H9 (cell line): ENCODE measurements around the gene MORN5. TPM values are rescaled to one million over a fixed set of nuclear protein-coding genes. Genes with fewer than 3 reads are reported as not detected.

ENCODE experiments used
- DNase-seq: peaks from one replicate; pipeline ENCODE4 v3.0.0-alpha.2; 2017
- H2AFZ ChIP-seq: one replicate; pipeline ENCODE4 v1.6.1; 2013; ENCODE audit warnings: mild to moderate bottlenecking, low read length, control low read depth, moderate library complexity
- H2AK5ac ChIP-seq: 2 replicates; pipeline ENCODE4 v1.6.1; 2013; ENCODE audit warnings: low read length, control low read depth, mixed read lengths; ENCODE audit not compliant: insufficient read length
- H2BK120ac ChIP-seq: one replicate; pipeline ENCODE4 v1.6.1; 2013; ENCODE audit warnings: low read depth, mild to moderate bottlenecking, low read length, control low read depth, inconsistent platforms; ENCODE audit not compliant: poor library complexity, severe bottlenecking
- H2BK12ac ChIP-seq: 2 replicates; pipeline ENCODE4 v1.6.1; 2013; ENCODE audit warnings: low read length, control low read depth, mixed read lengths, low read depth; ENCODE audit not compliant: insufficient read length
- H2BK15ac ChIP-seq: 2 replicates; pipeline ENCODE4 v1.6.1; 2013; ENCODE audit warnings: low read depth, low read length, control low read depth
- H2BK20ac ChIP-seq: one replicate; pipeline ENCODE4 v1.6.1; 2013; ENCODE audit warnings: low read depth, mild to moderate bottlenecking, low read length, control low read depth, inconsistent platforms; ENCODE audit not compliant: poor library complexity, severe bottlenecking
- H2BK5ac ChIP-seq: 2 replicates; pipeline ENCODE4 v1.6.1; 2013; ENCODE audit warnings: low read length, control low read depth, mixed read lengths; ENCODE audit not compliant: insufficient read length
- H3K14ac ChIP-seq: 2 replicates; pipeline ENCODE4 v1.6.1; 2013; ENCODE audit warnings: low read length, control low read depth; ENCODE audit not compliant: insufficient read depth
- H3K18ac ChIP-seq: 2 replicates; pipeline ENCODE4 v1.6.1; 2013; ENCODE audit warnings: low read depth, mild to moderate bottlenecking, mixed read lengths, low read length, control low read depth; ENCODE audit not compliant: insufficient read length
- H3K23ac ChIP-seq: 2 replicates; pipeline ENCODE4 v1.6.1; 2013; ENCODE audit warnings: low read length, control low read depth, mixed read lengths, low read depth; ENCODE audit not compliant: insufficient read length
- H3K23me2 ChIP-seq: 2 replicates; pipeline ENCODE4 v1.6.1; 2013; ENCODE audit warnings: low read depth, mild to moderate bottlenecking, mixed read lengths, low read length, control low read depth; ENCODE audit not compliant: insufficient read length, poor library complexity, severe bottlenecking
- H3K27ac ChIP-seq: 2 replicates; pipeline ENCODE4 v1.5.1; 2013; ENCODE audit warnings: low read length, control low read depth, mixed read lengths, low read depth; ENCODE audit not compliant: insufficient read length
- H3K27me3 ChIP-seq: 2 replicates; pipeline ENCODE4 v1.6.1; 2013; ENCODE audit warnings: low read length, control low read depth, inconsistent platforms; ENCODE audit not compliant: insufficient read depth
- H3K4ac ChIP-seq: 2 replicates; pipeline ENCODE4 v1.6.1; 2013; ENCODE audit warnings: low read depth, mild to moderate bottlenecking, control low read depth, inconsistent platforms, low read length, moderate library complexity
- H3K4me1 ChIP-seq: 2 replicates; pipeline ENCODE4 v1.6.1; 2013; ENCODE audit warnings: low read length, control low read depth, inconsistent platforms; ENCODE audit not compliant: insufficient read depth
- H3K4me2 ChIP-seq: 2 replicates; pipeline ENCODE4 v1.6.1; 2013; ENCODE audit warnings: low read length, control low read depth, mixed read lengths; ENCODE audit not compliant: insufficient read length, insufficient read depth
- H3K56ac ChIP-seq: 2 replicates; pipeline ENCODE4 v1.6.1; 2013; ENCODE audit warnings: low read depth, mild to moderate bottlenecking, mixed read lengths, low read length, control low read depth; ENCODE audit not compliant: insufficient read length
- H3K79me1 ChIP-seq: 2 replicates; pipeline ENCODE4 v1.6.1; 2013; ENCODE audit warnings: low read depth, mild to moderate bottlenecking, moderate library complexity, low read length, control low read depth, inconsistent platforms; ENCODE audit not compliant: insufficient read depth, poor library complexity, severe bottlenecking
- H3K79me2 ChIP-seq: 2 replicates; pipeline ENCODE4 v1.6.1; 2013; ENCODE audit warnings: low read length, control low read depth, inconsistent platforms; ENCODE audit not compliant: insufficient read depth
- H3K9ac ChIP-seq: 2 replicates; pipeline ENCODE4 v1.6.1; 2013; ENCODE audit warnings: low read length, control low read depth, mixed read lengths; ENCODE audit not compliant: insufficient read length; ENCODE audit errors: extremely low read depth
- H3K9me3 ChIP-seq: one replicate; pipeline ENCODE4 v1.6.1; 2013; ENCODE audit warnings: low read depth, low read length, inconsistent platforms; ENCODE audit not compliant: control insufficient read depth
- H3T11ph ChIP-seq: one replicate; pipeline ENCODE4 v1.6.1; 2013; ENCODE audit warnings: mild to moderate bottlenecking, low read length, control low read depth, inconsistent platforms
- H4K20me1 ChIP-seq: one replicate; pipeline ENCODE4 v1.6.1; 2013; ENCODE audit not compliant: control insufficient read depth, insufficient read length, insufficient read depth
- H4K5ac ChIP-seq: 2 replicates; pipeline ENCODE4 v1.6.1; 2013; ENCODE audit warnings: low read depth, mild to moderate bottlenecking, mixed read lengths, low read length, control low read depth; ENCODE audit not compliant: insufficient read length
- H4K8ac ChIP-seq: replicated peaks from 2 replicates; pipeline ENCODE4 v1.6.1; 2013; ENCODE audit warnings: low read length, control low read depth, mixed read lengths, low read depth; ENCODE audit not compliant: insufficient read length
- H4K91ac ChIP-seq: 2 replicates; pipeline ENCODE4 v1.6.1; 2013; ENCODE audit warnings: low read depth, mild to moderate bottlenecking, moderate library complexity, mixed read lengths, low read length, control low read depth; ENCODE audit not compliant: insufficient read length
- H3K27ac Mint-ChIP-seq, 3 experiments: 2 replicates in 2 of 3; 3 replicates in 1 of 3; pipeline ENCODE4 v1.8.0; 2020 to 2021; ENCODE audit warnings: mixed read lengths in 3 of 3, mild to moderate bottlenecking in 1 of 3, moderate library complexity in 1 of 3
- H3K27me3 Mint-ChIP-seq: 2 replicates; pipeline ENCODE4 v1.8.0; 2021; ENCODE audit warnings: low read depth, mild to moderate bottlenecking, moderate library complexity, mixed read lengths
- H3K36me3 Mint-ChIP-seq, 3 experiments: 2 replicates in 2 of 3; 3 replicates in 1 of 3; pipeline ENCODE4 v1.8.0; 2020 to 2021; ENCODE audit warnings: low read depth in 3 of 3, mixed read lengths in 3 of 3; ENCODE audit not compliant: insufficient read depth in 1 of 3
- H3K4me1 Mint-ChIP-seq, 2 experiments: 2 replicates each; pipeline ENCODE4 v1.8.0; 2020; ENCODE audit warnings: mixed read lengths in 2 of 2
- H3K4me3 Mint-ChIP-seq, 2 experiments: 2 replicates in 1 of 2; 3 replicates in 1 of 2; pipeline ENCODE4 v1.8.0; 2020 to 2021; ENCODE audit warnings: mild to moderate bottlenecking in 2 of 2, mixed read lengths in 2 of 2, moderate library complexity in 1 of 2
- H3K9me3 Mint-ChIP-seq, 2 experiments: 2 replicates in 1 of 2; 3 replicates in 1 of 2; pipeline ENCODE4 v1.8.0; 2020; ENCODE audit warnings: mild to moderate bottlenecking in 2 of 2, mixed read lengths in 2 of 2, moderate library complexity in 1 of 2
- CTCF ChIP-seq: fragments of 200-600 bp; sonication (generic); conservative IDR thresholded peaks from 3 replicates; pipeline ENCODE4 v1.8.0; 2021; ENCODE audit warnings: antibody characterized with exemption, mild to moderate bottlenecking
- WGBS: extraction: QIAGEN DNeasy Blood & Tissue Kit; methylation state at CpG from one replicate; pipeline ENCODE4 v1.1.7; 2013; ENCODE audit warnings: missing lambda C conversion rate, low lambda C conversion rate, mixed read lengths; ENCODE audit not compliant: insufficient read length; ENCODE audit errors: extremely low coverage; 5-methylcytosine and 5-hydroxymethylcytosine counted together
- total RNA-seq: library from RNA; stranded (reverse); gene quantifications from 2 replicates; pipeline ENCODE4 v1.2.1, GENCODE V29; 2021

MORN5 gene
- total RNA-seq, 1 experiment from 2014 or later, result not detected

- H3K4me1 ChIP-seq, result no peaks in the 10 kb centered on the region
- no peaks in the 10 kb centered on the region for H3K9me3 ChIP-seq
- H2AFZ ChIP-seq, result no peak overlapping the region
- no peak overlapping the region for H3T11ph ChIP-seq
- peak; percentile 82 for DNase-seq
- H3K27me3 Mint-ChIP-seq, result peaks cover 43% of the 10 kb centered on the region
- no peak overlapping the region for H2AK5ac ChIP-seq
- H3K36me3 Mint-ChIP-seq, result no peaks in the 10 kb centered on the region
- H4K20me1 ChIP-seq, result no peaks in the 10 kb centered on the region
- no peaks in the 10 kb centered on the region for H3K9me3 Mint-ChIP-seq
- peak; percentile 97 for TF ChIP-seq CTCF
- no peak overlapping the region for H4K91ac ChIP-seq
- no peak overlapping the region for H2BK15ac ChIP-seq
- H3K79me1 ChIP-seq, result no peaks in the 10 kb centered on the region
- no peak overlapping the region for H3K27ac Mint-ChIP-seq
- H4K5ac ChIP-seq, result no peak overlapping the region
- peaks cover 3% of the 10 kb centered on the region; the same call in 1 of the 2 replicates for H3K27me3 ChIP-seq
- H2BK5ac ChIP-seq, result no peak overlapping the region
- no CpG with 5 or more reads among the region's 8 CpGs for WGBS
- H3K4ac ChIP-seq, result no peak overlapping the region
- H3K9ac ChIP-seq, result no peak overlapping the region
- H3K4me1 Mint-ChIP-seq, result peaks cover 17 to 22% of the 10 kb centered on the region in 2 experiments
- peak overlapping the region in 1 of 2 experiments; percentile 84; a peak in 3 of 5 replicates for H3K4me3 Mint-ChIP-seq
- H3K18ac ChIP-seq, result no peak overlapping the region
- no peak overlapping the region for H4K8ac ChIP-seq
- no peak overlapping the region for H2BK120ac ChIP-seq
- H3K4me2 ChIP-seq, result no peak overlapping the region
- H3K23ac ChIP-seq, result no peak overlapping the region
- H3K23me2 ChIP-seq, result peaks cover 9% of the 10 kb centered on the region
- no peak overlapping the region for H2BK20ac ChIP-seq
- H3K27ac ChIP-seq, result no peak overlapping the region
- no peak overlapping the region for H2BK12ac ChIP-seq
- no peak overlapping the region for H3K56ac ChIP-seq
- no peaks in the 10 kb centered on the region for H3K79me2 ChIP-seq
- H3K14ac ChIP-seq, result no peak overlapping the region
Measured at GRCh38 chr9:122125158-122125508, 34.6 kb upstream of the MORN5 start.
